HG03060 (cell line): ENCODE measurements around the gene APP.
"Not testable (repeated sequence)": the region's sequence is repeated elsewhere in the genome, so short reads cannot be mapped to it uniquely, and the experiment has no call there.

Source experiments
- ATAC-seq: cut with Tn5 transposase; IDR thresholded peaks from one replicate; pipeline ENCODE4 v1.9.1; 2021; ENCODE audit warnings: low read depth, moderate number of reproducible peaks; ENCODE audit not compliant: unreplicated experiment

APP gene

GRCh38 chr21:26036916-26037315, 133.7 kb downstream of the APP start:
- no peak for ATAC-seq

GRCh38 chr21:26032263-26032662, 138.3 kb downstream of the APP start:
- no peak for ATAC-seq

- no peak for ATAC-seq
These were observed 142.4 kb downstream of the APP start for GRCh38 chr21:26028183-26028582.

- no peak for ATAC-seq
These were observed 142.9 kb downstream of the APP start for GRCh38 chr21:26027696-26028095.

- ATAC-seq, result no peak
These were observed 144.7 kb downstream of the APP start for GRCh38 chr21:26025536-26026512.

GRCh38 chr21:26023406-26023805, 147.2 kb downstream of the APP start:
- not testable (repeated sequence) for ATAC-seq

- ATAC-seq, result not testable (repeated sequence)
These were observed 147.8 kb downstream of the APP start for GRCh38 chr21:26022598-26023337.

- no peak for ATAC-seq
These were observed 150.1 kb downstream of the APP start for GRCh38 chr21:26020510-26020909.

- no peak for ATAC-seq
These were observed 150.5 kb downstream of the APP start for GRCh38 chr21:26020081-26020480.

GRCh38 chr21:26019236-26019635, 151.3 kb downstream of the APP start:
- no peak for ATAC-seq

GRCh38 chr21:26013970-26014369, 156.6 kb downstream of the APP start:
- ATAC-seq, result no peak

- not testable (repeated sequence) for ATAC-seq
These were observed 158.1 kb downstream of the APP start for GRCh38 chr21:26012482-26012881.

- no peak for ATAC-seq
These were observed 159.2 kb downstream of the APP start for GRCh38 chr21:26011292-26011940.

GRCh38 chr21:26007951-26008498, 162.5 kb downstream of the APP start:
- no peak for ATAC-seq

- no peak for ATAC-seq
These were observed 165.1 kb downstream of the APP start for GRCh38 chr21:26005464-26005863.

GRCh38 chr21:26003404-26003803, 167.2 kb downstream of the APP start:
- no peak for ATAC-seq

GRCh38 chr21:26001356-26001755, 169.2 kb downstream of the APP start:
- no peak for ATAC-seq

- no peak for ATAC-seq
These were observed 170.5 kb downstream of the APP start for GRCh38 chr21:25999921-26000582.

GRCh38 chr21:25997788-25998611, 172.6 kb downstream of the APP start:
- ATAC-seq, result no peak
